Loucy (cell line): ENCODE measurements around the gene ADORA2A.

Source experiments
- H2AFZ ChIP-seq: fragments of 200-600 bp; sonication (generic); 2 replicates; pipeline ENCODE4 v1.6.0; 2016; ENCODE audit warnings: antibody characterized with exemption, mild to moderate bottlenecking, low read length, moderate library complexity
- H3F3A ChIP-seq: fragments of 200-600 bp; 2 replicates; pipeline ENCODE4 v1.6.0; 2016; ENCODE audit warnings: antibody characterized with exemption, low read depth, mild to moderate bottlenecking
- H3K27me3 ChIP-seq: fragments of 200-600 bp; sonication (generic); 2 replicates; pipeline ENCODE4 v1.6.1; 2014; ENCODE audit warnings: low read length, mild to moderate bottlenecking; ENCODE audit not compliant: insufficient read depth, poor library complexity, severe bottlenecking
- H3K36me3 ChIP-seq: fragments of 200-600 bp; sonication (generic); 2 replicates; pipeline ENCODE4 v1.6.1; 2016; ENCODE audit warnings: low read length; ENCODE audit not compliant: insufficient read depth
- H3K4me1 ChIP-seq: fragments of 200-600 bp; sonication (generic); 2 replicates; pipeline ENCODE4 v1.5.1; 2014; ENCODE audit warnings: low read length, mild to moderate bottlenecking; ENCODE audit not compliant: insufficient read depth, poor library complexity, severe bottlenecking
- H3K4me2 ChIP-seq: fragments of 200-600 bp; sonication (generic); 2 replicates; pipeline ENCODE4 v1.6.0; 2014; ENCODE audit warnings: antibody characterized with exemption, low read length, low read depth, mild to moderate bottlenecking; ENCODE audit not compliant: poor library complexity, severe bottlenecking
- H3K4me3 ChIP-seq: fragments of 200-600 bp; sonication (generic); 2 replicates; pipeline ENCODE4 v1.5.1; 2014; ENCODE audit warnings: low read length, mild to moderate bottlenecking, mixed read lengths; ENCODE audit not compliant: poor library complexity, severe bottlenecking
- H3K79me2 ChIP-seq: fragments of 200-600 bp; sonication (generic); 2 replicates; pipeline ENCODE4 v1.6.1; 2014; ENCODE audit warnings: low read length; ENCODE audit not compliant: insufficient read depth
- H3K9ac ChIP-seq: fragments of 200-600 bp; sonication (generic); 2 replicates; pipeline ENCODE4 v1.6.0; 2014; ENCODE audit warnings: mild to moderate bottlenecking, low read depth, low read length, moderate library complexity; ENCODE audit not compliant: poor library complexity, severe bottlenecking
- H3K9me2 ChIP-seq: fragments of 200-600 bp; sonication (generic); replicated peaks from 2 replicates; pipeline ENCODE4 v1.6.1; 2016; ENCODE audit warnings: low read depth, low read length, mixed read lengths
- H3K9me3 ChIP-seq: fragments of 200-600 bp; sonication (generic); 2 replicates; pipeline ENCODE4 v1.6.1; 2014; ENCODE audit warnings: mild to moderate bottlenecking, antibody characterized with exemption, low read length, low read depth; ENCODE audit not compliant: insufficient read depth
- H4K20me1 ChIP-seq: fragments of 200-600 bp; sonication (generic); 2 replicates; pipeline ENCODE4 v1.6.0; 2014; ENCODE audit warnings: antibody characterized with exemption, low read length, mild to moderate bottlenecking; ENCODE audit not compliant: insufficient read depth, poor library complexity, severe bottlenecking
- CTCF ChIP-seq: fragments of 200-600 bp; sonication (generic); conservative IDR thresholded peaks from 2 replicates; pipeline ENCODE4 v1.5.1; 2014; ENCODE audit warnings: mild to moderate bottlenecking, antibody characterized with exemption, low read length
- EZH2phosphoT487 ChIP-seq: fragments of 200-600 bp; IDR thresholded peaks from 2 replicates; pipeline ENCODE4 v1.6.1; 2018; ENCODE audit warnings: antibody characterized with exemption, mild to moderate bottlenecking, moderate library complexity, borderline replicate concordance

Gene ADORA2A

GRCh38 chr22:24426436-24426835 is 963 bp upstream of the ADORA2A start:
- H3K36me3 ChIP-seq: no peaks in the 10 kb centered on the region
- peak overlapping the region; percentile 74 for H3K4me2 ChIP-seq
- no peaks in the 10 kb centered on the region for H3K9me2 ChIP-seq
- H3K4me1 ChIP-seq: peaks cover 62% of the 10 kb centered on the region
- TF ChIP-seq EZH2phosphoT487 (no peak), CTCF (no peak)
- peaks cover 32% of the 10 kb centered on the region for H3K79me2 ChIP-seq
- no peaks in the 10 kb centered on the region for H4K20me1 ChIP-seq
- no peaks in the 10 kb centered on the region for H3K9me3 ChIP-seq
- no peak overlapping the region for H2AFZ ChIP-seq
- H3F3A ChIP-seq: no peaks in the 10 kb centered on the region
- H3K4me3 ChIP-seq: peak overlapping the region; percentile 68
- H3K27me3 ChIP-seq: no peaks in the 10 kb centered on the region
- peak overlapping the region; percentile 68 for H3K9ac ChIP-seq

GRCh38 chr22:24426851-24427499 is 424 bp upstream of the ADORA2A start:
- peaks cover 68% of the 10 kb centered on the region for H3K4me1 ChIP-seq
- H4K20me1 ChIP-seq: no peaks in the 10 kb centered on the region
- H3K9me3 ChIP-seq: no peaks in the 10 kb centered on the region
- H2AFZ ChIP-seq: no peak overlapping the region
- peak overlapping the region; percentile 68 for H3K4me3 ChIP-seq
- H3K27me3 ChIP-seq: no peaks in the 10 kb centered on the region
- no peaks in the 10 kb centered on the region for H3K36me3 ChIP-seq
- no peak for TF ChIP-seq EZH2phosphoT487
- TF ChIP-seq CTCF: no peak
- no peaks in the 10 kb centered on the region for H3K9me2 ChIP-seq
- H3K9ac ChIP-seq: peak overlapping the region; percentile 68
- H3F3A ChIP-seq: no peaks in the 10 kb centered on the region
- peaks cover 37% of the 10 kb centered on the region for H3K79me2 ChIP-seq
- peak overlapping the region; percentile 74 for H3K4me2 ChIP-seq

GRCh38 chr22:24428751-24429410 is 1.5 kb downstream of the ADORA2A start:
- H4K20me1 ChIP-seq: no peaks in the 10 kb centered on the region
- no peak overlapping the region for H2AFZ ChIP-seq
- no peaks in the 10 kb centered on the region for H3K36me3 ChIP-seq
- peak overlapping the region; percentile 74 for H3K4me2 ChIP-seq
- peaks cover 45% of the 10 kb centered on the region for H3K79me2 ChIP-seq
- no peaks in the 10 kb centered on the region for H3K27me3 ChIP-seq
- peak overlapping the region; percentile 68 for H3K9ac ChIP-seq
- TF ChIP-seq EZH2phosphoT487 (no peak), CTCF (no peak)
- H3K4me3 ChIP-seq: peak overlapping the region; percentile 68
- H3F3A ChIP-seq: peaks cover 10% of the 10 kb centered on the region
- H3K9me2 ChIP-seq: no peaks in the 10 kb centered on the region
- H3K9me3 ChIP-seq: no peaks in the 10 kb centered on the region
- H3K4me1 ChIP-seq: peaks cover 87% of the 10 kb centered on the region
